ENCODE data around the gene FOXQ1. TPM values are rescaled to one million over a fixed set of nuclear protein-coding genes. Genes with fewer than 3 reads are reported as not detected.
A peak's percentile ranks its signal among the peaks of the same experiment; 100 is the strongest.

The FOXQ1 gene
- total and polyA plus RNA-seq, 8 donors: 11.7 to 97.7 (median 29.6) TPM; not detected in 1

GRCh38 chr6:1267790-1268762 is 43.8 kb upstream of the FOXQ1 start:
- Histone ChIP-seq H3K4me3 (no peak overlapping the region), H3K27ac (no peak overlapping the region), H3K27me3 (no peaks in the 10 kb centered on the region), H3K36me3 (no peaks in the 10 kb centered on the region), H3K4me1 (peaks cover 0 to 12% (median 0%) of the 10 kb centered on the region in 4 donors), H3K9me3 (peaks cover 0 to 5% (median 0%) of the 10 kb centered on the region in 4 donors)
- TF ChIP-seq CTCF (IDR thresholded peaks at IDR 0.05) (no peak), POLR2AphosphoS5 (IDR thresholded peaks at IDR 0.05) (no peak), EP300 (IDR thresholded peaks at IDR 0.05) (no peak), POLR2A (IDR thresholded peaks at IDR 0.05) (no peak)
- 74 to 84% (median 80%) methylated on average over 18 of the region's 18 CpGs for WGBS, 5 donors
- intact Hi-C loops (cut with DNase I; ENCODE audit: low total_unique reads): no loop called here
- DNase-seq: peak in 1 of 2 donors; percentile 51

- 79 to 91% (median 88%) methylated on average over 11 of the region's 11 CpGs for WGBS, 5 donors
- intact Hi-C loops (cut with DNase I; ENCODE audit: low total_unique reads): no loop called here
- no peak for DNase-seq
- Histone ChIP-seq H3K27me3 (no peaks in the 10 kb centered on the region), H3K36me3 (no peaks in the 10 kb centered on the region), H3K4me1 (no peaks in the 10 kb centered on the region), H3K27ac (no peak overlapping the region), H3K9me3 (peaks cover 0 to 5% (median 0%) of the 10 kb centered on the region in 4 donors), H3K4me3 (no peak overlapping the region)
- TF ChIP-seq POLR2AphosphoS5 (IDR thresholded peaks at IDR 0.05) (no peak), POLR2A (IDR thresholded peaks at IDR 0.05) (no peak), EP300 (IDR thresholded peaks at IDR 0.05) (no peak), CTCF (IDR thresholded peaks at IDR 0.05) (no peak)
These were observed 40.7 kb upstream of the FOXQ1 start for GRCh38 chr6:1271071-1271763.

GRCh38 chr6:1278061-1278720 is 33.7 kb upstream of the FOXQ1 start:
- 31 to 63% (median 40%) methylated on average over 5 of the region's 5 CpGs for WGBS, 5 donors
- Histone ChIP-seq H3K27me3 (no peaks in the 10 kb centered on the region), H3K4me3 (no peak overlapping the region), H3K27ac (no peak overlapping the region), H3K36me3 (no peaks in the 10 kb centered on the region), H3K4me1 (peaks cover 0 to 2% (median 0%) of the 10 kb centered on the region in 4 donors), H3K9me3 (no peaks in the 10 kb centered on the region)
- DNase-seq: no peak
- TF ChIP-seq POLR2AphosphoS5 (IDR thresholded peaks at IDR 0.05) (no peak), EP300 (IDR thresholded peaks at IDR 0.05) (no peak), CTCF (IDR thresholded peaks at IDR 0.05) (no peak), POLR2A (IDR thresholded peaks at IDR 0.05) (no peak)
- intact Hi-C loops (cut with DNase I; ENCODE audit: low total_unique reads): no loop called here

GRCh38 chr6:1279065-1279464 is 32.8 kb upstream of the FOXQ1 start:
- no peak overlapping the region for H3K4me3 ChIP-seq
- no peaks in the 10 kb centered on the region for H3K36me3 ChIP-seq
- intact Hi-C loops (cut with DNase I; ENCODE audit: low total_unique reads): no loop called here
- H3K27ac ChIP-seq: no peak overlapping the region
- H3K27me3 ChIP-seq: no peaks in the 10 kb centered on the region
- DNase-seq: no peak
- H3K4me1 ChIP-seq: peaks cover 0 to 4% (median 0%) of the 10 kb centered on the region in 4 donors
- no peak for TF ChIP-seq POLR2A (IDR thresholded peaks at IDR 0.05)
- no peak for TF ChIP-seq CTCF (IDR thresholded peaks at IDR 0.05)
- no peak for TF ChIP-seq EP300 (IDR thresholded peaks at IDR 0.05)
- no peak for TF ChIP-seq POLR2AphosphoS5 (IDR thresholded peaks at IDR 0.05)
- no peaks in the 10 kb centered on the region for H3K9me3 ChIP-seq
- WGBS, 5 donors: 87 to 93% (median 89%) methylated on average over 4 of the region's 4 CpGs

All from stomach (tissue), 9 donors.